A549 (cell line): Measurements from ENCODE around the gene ADAM12.

Source experiments
- CTCF ChIP-seq: fragments of >200 bp; sonication (Bioruptor Twin); formaldehyde crosslinking; IDR thresholded peaks from 3 replicates; pipeline ENCODE4 v1.5.1; 2016
- EP300 ChIP-seq, 2 experiments: fragments of >200 bp; sonication (Bioruptor Twin); formaldehyde crosslinking; IDR thresholded peaks; 2 replicates in 1 of 2; 3 replicates in 1 of 2; pipeline ENCODE4 v1.6.1; 2016 to 2017
- TF ChIP-seq, protein P1 (sequence below): fragments of 200-600 bp; sonication (generic); IDR thresholded peaks from 2 replicates; pipeline ENCODE4 v1.6.1; 2016; ENCODE audit warnings: antibody characterized with exemption, mild to moderate bottlenecking, moderate library complexity

- TF ChIP-seq CTCF (no peak), EP300 (IDR thresholded peaks at IDR 0.05) (no peak)
- TF ChIP-seq, protein P1, sequence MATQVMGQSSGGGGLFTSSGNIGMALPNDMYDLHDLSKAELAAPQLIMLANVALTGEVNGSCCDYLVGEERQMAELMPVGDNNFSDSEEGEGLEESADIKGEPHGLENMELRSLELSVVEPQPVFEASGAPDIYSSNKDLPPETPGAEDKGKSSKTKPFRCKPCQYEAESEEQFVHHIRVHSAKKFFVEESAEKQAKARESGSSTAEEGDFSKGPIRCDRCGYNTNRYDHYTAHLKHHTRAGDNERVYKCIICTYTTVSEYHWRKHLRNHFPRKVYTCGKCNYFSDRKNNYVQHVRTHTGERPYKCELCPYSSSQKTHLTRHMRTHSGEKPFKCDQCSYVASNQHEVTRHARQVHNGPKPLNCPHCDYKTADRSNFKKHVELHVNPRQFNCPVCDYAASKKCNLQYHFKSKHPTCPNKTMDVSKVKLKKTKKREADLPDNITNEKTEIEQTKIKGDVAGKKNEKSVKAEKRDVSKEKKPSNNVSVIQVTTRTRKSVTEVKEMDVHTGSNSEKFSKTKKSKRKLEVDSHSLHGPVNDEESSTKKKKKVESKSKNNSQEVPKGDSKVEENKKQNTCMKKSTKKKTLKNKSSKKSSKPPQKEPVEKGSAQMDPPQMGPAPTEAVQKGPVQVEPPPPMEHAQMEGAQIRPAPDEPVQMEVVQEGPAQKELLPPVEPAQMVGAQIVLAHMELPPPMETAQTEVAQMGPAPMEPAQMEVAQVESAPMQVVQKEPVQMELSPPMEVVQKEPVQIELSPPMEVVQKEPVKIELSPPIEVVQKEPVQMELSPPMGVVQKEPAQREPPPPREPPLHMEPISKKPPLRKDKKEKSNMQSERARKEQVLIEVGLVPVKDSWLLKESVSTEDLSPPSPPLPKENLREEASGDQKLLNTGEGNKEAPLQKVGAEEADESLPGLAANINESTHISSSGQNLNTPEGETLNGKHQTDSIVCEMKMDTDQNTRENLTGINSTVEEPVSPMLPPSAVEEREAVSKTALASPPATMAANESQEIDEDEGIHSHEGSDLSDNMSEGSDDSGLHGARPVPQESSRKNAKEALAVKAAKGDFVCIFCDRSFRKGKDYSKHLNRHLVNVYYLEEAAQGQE, result no peak
These were observed 273.3 kb downstream of the ADAM12 start for GRCh38 chr10:126114884-126115555.
